Spleen (tissue), 3 donors: ENCODE measurements around the gene FSIP1.

ENCODE experiments used
- POLR2A ChIP-seq, 3 donors: fragments of 450-650 bp; IDR thresholded peaks; one replicate each; pipeline ENCODE4 v1.5.1; 2017; ENCODE audit warnings: antibody characterized with exemption in 3 of 3, mild to moderate bottlenecking in 1 of 3
- POLR2AphosphoS5 ChIP-seq, 3 donors: sonication (generic); formaldehyde crosslinking; IDR thresholded peaks; one replicate each; pipeline ENCODE4 v1.5.1; 2017; ENCODE audit warnings: antibody characterized with exemption in 3 of 3

DNA sequence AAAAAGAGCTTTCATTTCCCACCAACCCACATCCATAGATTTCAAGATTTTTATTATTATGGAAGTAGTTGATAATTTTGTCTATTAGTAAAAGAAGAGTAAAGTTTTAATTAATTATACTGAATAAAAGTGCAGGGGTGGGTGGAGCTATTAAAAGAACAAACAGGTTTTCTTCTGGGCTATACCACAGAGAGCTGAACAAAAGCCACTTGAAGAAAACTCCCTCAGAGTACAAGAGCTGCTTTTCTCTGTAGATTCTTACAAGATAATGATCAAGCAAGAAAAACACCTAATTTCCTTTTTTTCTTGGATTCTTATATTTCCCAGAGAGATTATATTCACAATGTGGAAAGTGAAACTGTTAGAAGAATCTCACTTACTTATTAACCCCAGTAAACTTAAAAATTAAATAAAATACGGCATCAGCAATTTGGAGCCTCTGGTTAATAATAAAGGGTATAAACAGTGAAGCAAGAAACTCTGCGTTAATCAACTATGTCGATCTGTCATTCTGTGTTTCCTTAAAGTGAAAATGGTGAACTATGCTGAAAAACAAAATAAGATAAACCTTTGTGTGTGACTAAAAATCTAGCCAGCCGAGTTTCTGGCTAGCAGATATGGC is 116.9 kb downstream of the FSIP1 start:
- TF ChIP-seq POLR2A (IDR thresholded peaks at IDR 0.05): no peak
- TF ChIP-seq POLR2AphosphoS5 (IDR thresholded peaks at IDR 0.05): no peak
